DOHH2 (cell line): ENCODE data around the gene SBNO2.

Source experiments
- H3F3A ChIP-seq: fragments of 200-600 bp; sonication (generic), shearing (Covaris generic); 2 replicates; pipeline ENCODE4 v1.6.0; 2016; ENCODE audit warnings: antibody characterized with exemption, mild to moderate bottlenecking; ENCODE audit not compliant: control insufficient read depth, insufficient read depth
- H3K27ac ChIP-seq: fragments of 200-600 bp; sonication (generic); 2 replicates; pipeline ENCODE4 v1.5.1; 2014; ENCODE audit warnings: low read depth, mild to moderate bottlenecking, low read length, moderate library complexity
- H3K27me3 ChIP-seq: fragments of 200-600 bp; sonication (generic); 2 replicates; pipeline ENCODE4 v1.6.1; 2014; ENCODE audit warnings: mild to moderate bottlenecking, low read length, mixed read lengths; ENCODE audit not compliant: control insufficient read depth
- H3K36me3 ChIP-seq: fragments of 200-600 bp; sonication (generic); 2 replicates; pipeline ENCODE4 v1.6.1; 2014; ENCODE audit warnings: mild to moderate bottlenecking, low read length, moderate library complexity, mixed read lengths; ENCODE audit not compliant: control insufficient read depth
- H3K4me1 ChIP-seq: fragments of 200-600 bp; sonication (generic); 2 replicates; pipeline ENCODE4 v1.6.1; 2014; ENCODE audit warnings: mild to moderate bottlenecking, low read length, mixed read lengths; ENCODE audit not compliant: control insufficient read depth
- H3K4me2 ChIP-seq: fragments of 200-600 bp; sonication (generic); 2 replicates; pipeline ENCODE4 v1.6.0; 2014; ENCODE audit warnings: mild to moderate bottlenecking, low read length, moderate library complexity
- H3K4me3 ChIP-seq: fragments of 200-600 bp; sonication (generic); 2 replicates; pipeline ENCODE4 v1.5.1; 2014; ENCODE audit warnings: mild to moderate bottlenecking, low read length, mixed read lengths
- H3K79me2 ChIP-seq: fragments of 200-600 bp; sonication (generic); 2 replicates; pipeline ENCODE4 v1.6.1; 2014; ENCODE audit warnings: mild to moderate bottlenecking, low read length, mixed read lengths; ENCODE audit not compliant: control insufficient read depth
- H3K9me2 ChIP-seq: fragments of 200-600 bp; sonication (generic); replicated peaks from 2 replicates; pipeline ENCODE4 v1.6.1; 2014; ENCODE audit warnings: mild to moderate bottlenecking, low read length, mixed read lengths; ENCODE audit not compliant: control insufficient read depth
- H3K9me3 ChIP-seq: fragments of 200-600 bp; sonication (generic); 2 replicates; pipeline ENCODE4 v1.6.1; 2014; ENCODE audit warnings: antibody characterized with exemption, low read length, mixed read lengths; ENCODE audit not compliant: control insufficient read depth, insufficient read depth
- H4K20me1 ChIP-seq: fragments of 200-600 bp; sonication (generic); 2 replicates; pipeline ENCODE4 v1.6.0; 2014; ENCODE audit warnings: low read depth, mild to moderate bottlenecking, antibody characterized with exemption, low read length, moderate library complexity; ENCODE audit not compliant: control insufficient read depth, insufficient read depth
- EZH2phosphoT487 ChIP-seq: fragments of 200-600 bp; sonication (generic); IDR thresholded peaks from 2 replicates; pipeline ENCODE4 v1.6.1; 2017; ENCODE audit warnings: borderline replicate concordance, mild to moderate bottlenecking, antibody characterized with exemption, low read length, moderate library complexity, mixed read lengths
- TF ChIP-seq, protein P1 (sequence below): fragments of 200-600 bp; sonication (generic); IDR thresholded peaks from one replicate; pipeline ENCODE4 v1.5.1; 2014; ENCODE audit warnings: antibody characterized with exemption, mild to moderate bottlenecking, low read depth, low read length; ENCODE audit not compliant: poor library complexity, severe bottlenecking

Gene SBNO2

DNA sequence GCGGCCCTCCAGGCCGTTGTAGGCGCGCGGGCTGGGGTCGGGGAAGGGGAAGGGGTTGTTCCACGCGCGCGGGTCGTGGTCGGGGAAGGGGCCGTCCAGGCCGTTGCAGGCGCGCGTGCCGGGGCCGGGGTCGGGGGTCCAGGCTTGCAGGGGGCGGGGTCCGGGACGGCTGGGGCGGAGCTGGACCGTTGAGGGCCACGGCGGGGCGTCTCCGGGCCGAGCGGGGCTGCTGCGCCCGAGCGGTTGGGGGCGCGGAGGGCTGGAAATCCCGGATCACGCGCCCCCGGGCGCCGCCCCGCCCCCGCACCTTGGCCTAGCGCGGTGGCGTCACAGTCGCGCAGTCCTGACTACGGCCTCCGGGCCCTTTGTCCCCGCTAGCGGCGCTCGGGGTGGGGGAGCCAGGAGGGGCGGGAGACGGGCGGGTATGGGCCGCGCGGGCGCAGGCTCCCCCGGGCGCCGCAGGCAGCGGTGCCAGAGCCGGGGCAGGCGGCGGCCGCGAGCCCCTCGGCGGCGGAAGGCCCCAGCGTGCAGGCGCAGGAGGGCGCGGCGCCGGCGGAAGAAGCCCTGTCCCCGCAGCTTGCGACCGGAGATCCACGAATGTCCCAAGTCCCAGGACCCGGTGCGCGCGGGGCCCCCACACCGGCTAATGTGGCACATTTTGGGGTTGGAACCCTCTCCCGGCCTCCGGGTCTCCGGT lies 69.6 kb downstream of the SBNO2 start:
- peak overlapping the region; percentile 92 for H3K4me3 ChIP-seq

DNA sequence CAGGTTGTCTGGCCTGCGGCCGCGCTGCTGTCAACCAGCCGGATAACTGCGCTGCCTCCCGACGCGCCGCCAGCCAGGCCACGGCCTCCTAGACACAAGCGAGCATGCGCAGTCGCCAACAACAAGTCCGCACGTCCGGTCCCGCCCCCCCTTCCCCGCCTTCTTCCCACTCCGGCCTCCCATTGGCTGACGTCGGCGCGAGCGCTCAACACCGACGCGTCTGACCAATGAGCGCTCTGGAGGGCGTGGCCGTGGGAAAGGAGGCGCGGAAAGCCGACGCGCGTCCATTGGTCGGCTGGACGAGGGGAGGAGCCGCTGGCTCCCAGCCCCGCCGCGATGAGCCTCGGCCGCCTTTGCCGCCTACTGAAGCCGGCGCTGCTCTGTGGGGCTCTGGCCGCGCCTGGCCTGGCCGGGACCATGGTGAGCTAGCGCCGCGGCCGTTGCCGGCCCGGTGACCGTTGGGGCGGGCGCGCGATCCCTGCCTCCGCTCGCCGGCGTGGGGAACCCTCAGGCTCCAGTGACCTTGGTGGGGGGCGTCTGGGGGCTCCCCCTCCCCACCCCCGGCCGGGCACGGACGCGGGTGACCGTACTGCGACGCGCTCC lies 70.3 kb downstream of the SBNO2 start, which contains the start of gene GPX4:
Gene GPX4 (plus strand): TSS at position 287 of the 603 bp plus-strand sequence. CDS start 50 bp downstream, at position 337.
- Histone ChIP-seq H3K27ac (peak within 1 kb of the TSS; percentile 61), H3K9me3 (no peaks in the 10 kb centered on the region)

More for the DNA sequence above, 69.6 kb downstream of the SBNO2 start:
- H3K27ac ChIP-seq: peak overlapping the region; percentile 61
- H3K9me2 ChIP-seq: no peaks in the 10 kb centered on the region
- peaks cover 10% of the 10 kb centered on the region for H3K79me2 ChIP-seq
- H3K9me3 ChIP-seq: no peaks in the 10 kb centered on the region
- H3F3A ChIP-seq: peaks cover 10% of the 10 kb centered on the region
- H3K4me1 ChIP-seq: peaks cover 41% of the 10 kb centered on the region
- H3K4me2 ChIP-seq: peak overlapping the region; percentile 94
- TF ChIP-seq EZH2phosphoT487: no peak
- TF ChIP-seq, protein P1, sequence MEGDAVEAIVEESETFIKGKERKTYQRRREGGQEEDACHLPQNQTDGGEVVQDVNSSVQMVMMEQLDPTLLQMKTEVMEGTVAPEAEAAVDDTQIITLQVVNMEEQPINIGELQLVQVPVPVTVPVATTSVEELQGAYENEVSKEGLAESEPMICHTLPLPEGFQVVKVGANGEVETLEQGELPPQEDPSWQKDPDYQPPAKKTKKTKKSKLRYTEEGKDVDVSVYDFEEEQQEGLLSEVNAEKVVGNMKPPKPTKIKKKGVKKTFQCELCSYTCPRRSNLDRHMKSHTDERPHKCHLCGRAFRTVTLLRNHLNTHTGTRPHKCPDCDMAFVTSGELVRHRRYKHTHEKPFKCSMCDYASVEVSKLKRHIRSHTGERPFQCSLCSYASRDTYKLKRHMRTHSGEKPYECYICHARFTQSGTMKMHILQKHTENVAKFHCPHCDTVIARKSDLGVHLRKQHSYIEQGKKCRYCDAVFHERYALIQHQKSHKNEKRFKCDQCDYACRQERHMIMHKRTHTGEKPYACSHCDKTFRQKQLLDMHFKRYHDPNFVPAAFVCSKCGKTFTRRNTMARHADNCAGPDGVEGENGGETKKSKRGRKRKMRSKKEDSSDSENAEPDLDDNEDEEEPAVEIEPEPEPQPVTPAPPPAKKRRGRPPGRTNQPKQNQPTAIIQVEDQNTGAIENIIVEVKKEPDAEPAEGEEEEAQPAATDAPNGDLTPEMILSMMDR: no peak
- peaks cover 16% of the 10 kb centered on the region for H3K36me3 ChIP-seq
- no peaks in the 10 kb centered on the region for H3K27me3 ChIP-seq
- no peaks in the 10 kb centered on the region for H4K20me1 ChIP-seq

DNA sequence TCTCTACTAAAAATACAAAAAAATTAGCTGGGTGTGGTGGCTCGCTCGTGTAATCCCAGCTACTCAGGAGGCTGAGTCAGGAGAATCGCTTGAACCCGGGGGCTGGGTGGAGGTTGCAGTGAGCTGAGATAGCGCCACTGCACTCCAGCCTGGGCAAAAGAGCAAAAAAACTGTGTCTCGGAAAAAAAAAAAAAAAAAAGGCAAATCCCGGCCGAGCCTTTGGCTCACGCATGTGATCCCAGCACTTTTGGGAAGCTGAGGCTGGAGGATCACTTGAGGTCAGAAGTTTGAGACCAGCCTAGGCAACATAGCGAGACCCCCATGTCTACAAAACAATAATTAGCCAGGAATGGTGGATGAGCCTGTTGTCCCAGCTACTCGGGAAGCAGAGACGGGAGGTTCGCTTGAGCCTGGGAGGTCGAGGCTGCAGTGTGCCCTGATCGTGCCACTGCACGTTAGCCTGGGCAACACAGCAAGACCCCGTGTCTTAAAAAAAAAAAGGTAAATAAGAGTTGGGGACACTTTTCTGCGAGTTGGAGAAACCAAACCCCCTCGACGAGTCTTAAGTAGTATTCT lies 70.8 kb downstream of the SBNO2 start:
- Histone ChIP-seq H3K4me1 (peaks cover 41% of the 10 kb centered on the region), H3K27ac (peak overlapping the region; percentile 47; the same call in 1 of the 2 replicates), H3K36me3 (peaks cover 16% of the 10 kb centered on the region), H3K4me2 (peak overlapping the region; percentile 84), H3F3A (peaks cover 10% of the 10 kb centered on the region), H3K9me2 (no peaks in the 10 kb centered on the region), H3K27me3 (no peaks in the 10 kb centered on the region), H3K4me3 (peak overlapping the region; percentile 71), H3K9me3 (no peaks in the 10 kb centered on the region), H3K79me2 (peaks cover 10% of the 10 kb centered on the region), H4K20me1 (no peaks in the 10 kb centered on the region)
- TF ChIP-seq EZH2phosphoT487: no peak
- TF ChIP-seq, protein P1: no peak

More for the DNA sequence above, 70.3 kb downstream of the SBNO2 start, which contains the start of gene GPX4:
- H3F3A ChIP-seq: peaks cover 10% of the 10 kb centered on the region
- H3K4me3 ChIP-seq: peak within 1 kb of the TSS; percentile 92
- H3K36me3 ChIP-seq: peaks cover 16% of the 10 kb centered on the region
- H4K20me1 ChIP-seq: no peaks in the 10 kb centered on the region
- no peaks in the 10 kb centered on the region for H3K27me3 ChIP-seq
- peaks cover 10% of the 10 kb centered on the region for H3K79me2 ChIP-seq
- TF ChIP-seq, protein P1: no peak
- no peak for TF ChIP-seq EZH2phosphoT487
- peak within 1 kb of the TSS; percentile 94 for H3K4me2 ChIP-seq
- peaks cover 41% of the 10 kb centered on the region for H3K4me1 ChIP-seq
- no peaks in the 10 kb centered on the region for H3K9me2 ChIP-seq
